Medulla oblongata (tissue), 1 donor: Measurements from ENCODE around the gene SLC25A3.
"Not testable (repeated sequence)": the region's sequence is repeated elsewhere in the genome, so short reads cannot be mapped to it uniquely, and the experiment has no call there.

Source experiments
- DNase-seq: peaks from one replicate; pipeline ENCODE4 v3.0.0-alpha.2; 2015; ENCODE audit errors: extremely low spot score

SLC25A3 gene

DNA sequence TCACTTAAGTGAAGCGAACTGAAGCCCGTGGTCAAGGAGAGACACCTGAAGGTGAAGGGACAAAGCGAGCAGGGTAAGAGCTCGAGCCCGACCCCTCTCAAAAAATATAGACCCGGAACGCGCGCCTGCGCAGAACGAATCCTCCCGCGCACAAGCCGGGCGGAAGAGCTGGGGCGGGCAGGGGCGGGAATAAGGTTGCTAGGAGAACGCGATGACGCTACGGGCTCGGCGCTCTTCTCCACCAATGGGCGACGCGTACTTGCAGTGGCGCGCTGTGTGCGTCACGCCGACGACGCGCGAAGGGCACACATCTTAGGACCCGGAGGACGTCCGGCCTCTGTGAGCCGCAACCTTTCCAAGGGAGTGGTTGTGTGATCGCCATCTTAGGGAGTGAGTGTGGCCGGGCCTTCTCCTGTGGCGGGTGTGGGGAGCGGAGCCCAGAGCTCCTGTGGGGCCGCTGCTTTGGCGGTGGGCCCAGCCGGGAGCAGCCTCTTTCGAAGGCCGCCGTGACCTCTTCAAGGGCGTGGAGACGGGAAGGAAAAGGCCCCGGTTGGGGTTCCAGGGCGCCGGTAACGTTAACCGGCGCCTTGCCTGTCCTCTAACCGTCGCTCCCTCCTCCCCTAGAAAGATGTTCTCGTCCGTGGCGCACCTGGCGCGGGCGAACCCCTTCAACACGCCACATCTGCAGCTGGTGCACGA is at the start of gene SLC25A3:
Gene SLC25A3, plus strand, starts transcription at position 336 of the 699 bp plus-strand sequence. Its CDS starts 293 bp downstream, at position 629.
- DNase-seq = peak; percentile 99

DNA sequence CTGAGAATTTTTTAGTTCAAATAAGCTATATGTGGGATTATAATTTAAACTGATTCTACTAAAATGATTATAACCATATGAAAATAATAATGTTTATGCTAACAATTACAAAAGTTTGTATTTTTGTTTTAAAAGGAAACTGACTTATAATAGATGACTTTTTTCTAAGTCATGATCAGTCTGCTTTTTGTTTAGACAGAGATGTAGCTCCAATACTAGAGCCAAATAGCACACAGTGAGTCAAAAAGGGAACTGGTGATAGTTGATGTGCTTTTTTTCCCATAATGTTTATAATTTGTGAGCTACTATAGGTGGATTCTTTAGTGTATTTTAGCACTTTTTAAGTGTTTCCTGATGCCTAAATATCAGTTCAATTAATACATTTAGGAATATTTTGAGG is 49.8 kb upstream of the SLC25A3 start:
- DNase-seq = no peak

DNA sequence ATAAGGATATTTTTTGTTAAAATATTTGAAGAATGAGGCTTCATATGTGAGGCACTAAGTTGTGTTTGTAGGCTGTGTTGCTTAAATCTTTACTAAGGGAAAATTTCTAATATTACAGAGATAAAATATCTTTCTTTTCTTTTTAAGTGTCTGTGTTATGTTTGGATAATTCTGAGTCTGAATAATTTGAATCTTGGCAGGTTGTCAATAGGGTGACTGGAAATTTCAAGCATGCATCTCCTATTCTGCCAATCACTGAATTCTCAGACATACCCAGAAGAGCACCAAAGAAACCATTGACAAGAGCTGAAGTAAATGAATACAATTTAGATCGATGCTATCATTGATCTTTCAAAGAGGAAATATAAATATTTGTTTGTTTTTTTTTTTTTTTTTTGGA is 48.7 kb upstream of the SLC25A3 start:
- DNase-seq = no peak

- no peak for DNase-seq
These were observed 43.9 kb upstream of the SLC25A3 start for GRCh38 chr12:98549371-98550110.

DNA sequence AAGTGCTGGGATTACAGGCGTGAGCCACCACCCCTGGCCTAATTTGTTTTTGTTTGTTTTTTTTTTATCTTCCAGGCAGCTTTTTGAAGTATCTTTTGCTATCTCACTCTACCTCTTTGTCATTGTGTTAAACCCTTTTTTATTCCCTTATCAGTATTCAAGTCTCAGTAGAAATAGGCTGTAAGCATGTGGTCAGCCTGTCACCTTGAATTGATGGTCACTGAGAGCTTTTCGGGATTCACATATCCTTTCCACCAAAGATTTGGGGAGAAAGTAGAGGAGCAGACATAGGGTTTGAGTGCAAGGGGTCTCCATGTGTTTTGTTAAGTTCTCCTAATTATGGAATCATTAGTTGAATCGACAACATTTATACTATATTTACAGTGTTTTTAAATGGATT is 41.7 kb upstream of the SLC25A3 start:
- no peak for DNase-seq

GRCh38 chr12:98558097-98558496 is 35.4 kb upstream of the SLC25A3 start:
- DNase-seq = not testable (repeated sequence)

GRCh38 chr12:98559666-98560065 is 33.8 kb upstream of the SLC25A3 start:
- peak; percentile 79 for DNase-seq

DNA sequence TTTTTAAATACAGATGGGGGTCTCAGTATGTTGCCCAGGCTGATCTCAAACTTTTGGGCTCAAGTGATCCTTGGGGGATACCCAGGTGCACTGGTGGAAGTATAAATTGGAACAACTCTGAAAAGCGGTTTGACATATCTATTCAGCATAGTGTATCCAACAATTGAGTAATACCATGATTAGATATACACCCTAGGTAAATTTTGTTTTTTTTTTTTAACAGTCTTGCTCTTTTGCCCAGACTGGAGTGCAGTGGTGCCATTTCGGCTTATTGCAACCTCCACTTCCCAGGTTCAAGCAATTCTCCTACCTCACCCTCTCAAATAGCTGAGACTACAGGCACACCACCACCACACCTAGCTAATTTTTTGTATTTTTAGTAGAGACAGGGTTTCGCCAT is 31.6 kb upstream of the SLC25A3 start:
- no peak for DNase-seq

- DNase-seq = no peak
These were observed 21.5 kb upstream of the SLC25A3 start for GRCh38 chr12:98572010-98572409.

- no peak for DNase-seq
These were observed 19.4 kb upstream of the SLC25A3 start for GRCh38 chr12:98574110-98574509.

GRCh38 chr12:98575013-98575412 is 18.5 kb upstream of the SLC25A3 start:
- no peak for DNase-seq

DNA sequence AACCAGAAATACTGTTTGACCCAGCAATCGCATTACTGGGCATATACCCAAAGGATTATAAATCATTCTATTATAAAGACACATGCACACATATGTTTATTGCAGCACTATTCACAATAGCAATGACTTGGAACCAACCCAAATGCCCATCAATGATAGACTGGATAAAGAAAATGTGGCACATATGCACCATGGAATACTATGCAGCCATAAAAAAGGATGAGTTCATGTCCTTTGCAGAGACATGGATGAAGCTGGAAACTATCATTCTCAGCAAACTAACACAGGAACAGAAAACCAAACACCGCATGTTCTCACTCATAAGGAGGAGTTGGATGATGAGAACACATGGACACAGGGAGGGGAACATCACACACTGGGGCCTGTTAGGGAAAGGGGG is 16.7 kb upstream of the SLC25A3 start:
- not testable (repeated sequence) for DNase-seq

DNA sequence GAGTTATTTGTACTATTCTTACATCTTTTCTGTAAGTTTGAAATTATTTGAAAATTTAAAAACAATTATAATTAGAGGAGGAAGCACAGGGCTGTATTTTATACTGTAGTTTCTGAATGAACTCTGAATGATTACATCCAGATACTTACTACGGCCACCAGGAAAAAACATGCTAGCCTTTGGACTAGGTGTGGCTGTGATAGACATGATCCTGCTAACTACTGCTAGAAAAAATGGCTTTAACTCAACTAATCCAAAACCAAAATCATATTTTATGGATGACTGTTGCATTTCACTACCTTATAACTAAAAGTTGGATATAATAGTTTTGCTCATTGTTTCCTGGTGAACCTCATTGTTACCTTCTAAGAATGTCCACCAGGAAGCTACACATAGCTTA is 15.1 kb upstream of the SLC25A3 start:
- DNase-seq = no peak

GRCh38 chr12:98578821-98579220 is 14.7 kb upstream of the SLC25A3 start:
- no peak for DNase-seq

DNA sequence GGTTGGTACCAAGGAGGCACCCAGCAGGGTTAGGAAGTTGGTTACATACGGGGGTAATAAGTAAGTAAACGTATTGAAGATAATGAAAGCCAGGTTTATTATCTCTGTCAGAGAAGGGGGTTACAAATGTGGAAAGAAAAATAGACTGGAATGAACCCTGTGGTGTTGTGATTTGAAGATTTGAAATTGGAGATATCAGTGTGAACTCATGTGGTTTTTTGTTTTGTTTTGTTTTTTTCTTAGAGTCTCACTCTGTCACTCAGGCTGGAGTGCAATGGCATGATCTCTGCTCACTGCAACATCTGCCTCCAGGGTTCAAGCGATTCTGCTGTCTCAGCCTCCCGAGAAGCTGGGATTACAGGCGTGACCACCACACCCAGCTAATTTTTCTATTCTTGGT is 14.1 kb upstream of the SLC25A3 start:
- DNase-seq = no peak

- no peak for DNase-seq
These were observed 13.7 kb upstream of the SLC25A3 start for GRCh38 chr12:98579835-98580234.

DNA sequence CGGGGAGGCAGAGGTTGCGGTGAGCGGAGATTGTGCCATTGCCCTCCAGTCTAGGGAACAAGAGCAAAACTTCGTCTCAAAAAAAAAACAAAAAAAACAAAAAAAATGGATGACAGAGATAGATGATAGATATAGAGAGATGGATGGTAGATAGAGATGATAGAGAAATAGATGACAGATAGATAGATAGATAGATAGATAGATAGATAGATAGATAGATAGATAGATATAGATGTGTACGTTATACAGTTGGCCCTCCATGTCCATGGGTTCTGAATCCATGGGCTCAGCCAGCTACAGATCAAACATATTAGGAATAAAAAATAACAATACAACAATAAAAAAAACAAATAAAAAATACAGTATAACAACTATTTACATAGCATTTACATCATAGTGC is 12.8 kb upstream of the SLC25A3 start:
- no peak for DNase-seq

- no peak for DNase-seq
These were observed 12.4 kb upstream of the SLC25A3 start for GRCh38 chr12:98581101-98581500.

DNA sequence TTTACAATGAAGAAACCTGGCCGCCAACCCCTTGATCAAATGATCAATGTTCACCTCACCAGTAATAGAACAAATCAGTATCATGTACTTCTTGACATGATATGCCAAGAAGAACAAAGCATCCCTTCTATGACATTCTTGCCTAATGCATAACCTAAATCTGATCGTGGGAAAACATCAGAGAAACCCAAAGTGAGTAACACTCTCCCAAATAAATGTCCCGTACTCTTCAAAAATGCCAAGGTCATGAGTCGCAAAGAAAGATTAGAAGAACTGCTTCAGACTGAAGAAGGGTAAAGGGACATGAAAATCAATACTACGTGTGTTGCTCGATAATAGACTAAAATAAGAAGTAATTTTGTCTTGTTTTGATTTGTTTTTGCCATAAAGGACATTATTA is 11.4 kb upstream of the SLC25A3 start:
- no peak for DNase-seq

- no peak for DNase-seq
These were observed 6.4 kb upstream of the SLC25A3 start for GRCh38 chr12:98587084-98587483.

DNA sequence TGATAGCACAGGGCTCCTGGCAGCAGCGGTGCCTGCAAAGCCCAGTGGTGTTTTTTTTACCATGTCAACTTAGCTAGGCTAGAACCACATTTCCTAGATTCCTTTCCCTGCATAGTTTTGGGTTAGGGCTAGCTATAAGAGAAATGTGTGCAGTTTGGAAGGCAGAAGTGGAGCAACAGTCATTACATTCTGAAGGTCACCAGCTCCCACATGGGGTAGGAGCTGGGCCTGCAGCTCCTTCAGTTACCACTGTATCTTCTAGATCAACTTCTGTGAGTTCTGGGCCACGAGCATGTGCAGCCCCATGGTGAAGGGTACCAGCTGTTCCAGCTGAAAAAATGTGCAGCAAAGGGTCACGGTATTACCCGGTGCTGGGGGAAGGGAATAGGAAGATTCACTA is 2.3 kb upstream of the SLC25A3 start:
- DNase-seq = no peak

GRCh38 chr12:98592825-98593322 is 612 bp upstream of the SLC25A3 start:
- DNase-seq = no peak
